Measurements from ENCODE around the gene STN1. TPM values are rescaled to one million over a fixed set of nuclear protein-coding genes. Genes with fewer than 3 reads are reported as not detected.
A peak's percentile ranks its signal among the peaks of the same experiment; 100 is the strongest.

The STN1 gene
- total and polyA plus RNA-seq, 2 donors (not counting 1 experiment from before 2014, with no cell fraction given): 21.7 to 36.5 TPM

GRCh38 chr10:103966671-103967447, 48.9 kb upstream of the STN1 start, which contains the start of gene SLK:
SLK (plus strand) TSS chr10:103967140; CDS start chr10:103967746, 606 bp downstream.
- peak; percentile 77 to 84 for DNase-seq (ENCODE audit: low read depth in 2 of 2)
- peaks cover 43% of the 10 kb centered on the region for H3K79me2 ChIP-seq (ENCODE audit: control insufficient read depth, insufficient read depth, low read length)
- no peaks in the 10 kb centered on the region for H3K36me3 ChIP-seq (ENCODE audit: control insufficient read depth, insufficient read depth, low read length)
- H3K27me3 ChIP-seq (ENCODE audit: control insufficient read depth, insufficient read depth, low read length): no peaks in the 10 kb centered on the region
- peak within 1 kb of the TSS; percentile 97 for H2AFZ ChIP-seq (ENCODE audit: low read length)
- TF ChIP-seq EZH2 (IDR thresholded peaks at IDR 0.05; ENCODE audit: low read length, missing control alignments): no peak
- TF ChIP-seq CTCF (conservative IDR thresholded peaks at IDR 0.05 in 1 of 2, IDR thresholded peaks at IDR 0.05 in 1 of 2; ENCODE audit: low read depth in 1 of 2, low read length in 2 of 2): no peak
- H3K4me1 ChIP-seq (ENCODE audit: control insufficient read depth, extremely low read depth, insufficient read depth, low read length): no peaks in the 10 kb centered on the region
- H3K4me3 ChIP-seq (replicated peaks in 1 of 4; ENCODE audit: control extremely low read depth in 1 of 4, insufficient read depth in 1 of 4, low read depth in 3 of 4, low read length in 4 of 4): peak within 1 kb of the TSS; percentile 79 to 95 (median 90)
- H3K9ac ChIP-seq (ENCODE audit: insufficient read depth, low read length): peak within 1 kb of the TSS; percentile 95
- peak within 1 kb of the TSS; percentile 90 for H3K4me2 ChIP-seq (ENCODE audit: extremely low read depth, insufficient read depth, low read length)
- no peaks in the 10 kb centered on the region for H3K9me3 ChIP-seq (ENCODE audit: control insufficient read depth, insufficient read depth, low read depth, low read length)
- H3K27ac ChIP-seq (ENCODE audit: insufficient read depth, low read length): peak within 1 kb of the TSS; percentile 77
- no peaks in the 10 kb centered on the region for H4K20me1 ChIP-seq (ENCODE audit: control insufficient read depth, extremely low read depth, insufficient read depth, low read length)

- Histone ChIP-seq H3K4me1 (ENCODE audit: control insufficient read depth, extremely low read depth, insufficient read depth, low read length) (no peaks in the 10 kb centered on the region), H4K20me1 (ENCODE audit: control insufficient read depth, extremely low read depth, insufficient read depth, low read length) (no peaks in the 10 kb centered on the region)
These were observed 42.1 kb upstream of the STN1 start for GRCh38 chr10:103960103-103960502.

More at GRCh38 chr10:103960103-103960502, 42.1 kb upstream of the STN1 start:
- DNase-seq (ENCODE audit: low read depth in 2 of 2): no peak
- no peak overlapping the region for H2AFZ ChIP-seq (ENCODE audit: low read length)
- H3K36me3 ChIP-seq (ENCODE audit: control insufficient read depth, insufficient read depth, low read length): no peaks in the 10 kb centered on the region
- no peaks in the 10 kb centered on the region for H3K79me2 ChIP-seq (ENCODE audit: control insufficient read depth, insufficient read depth, low read length)
- no peak overlapping the region for H3K4me3 ChIP-seq (replicated peaks in 1 of 4; ENCODE audit: control extremely low read depth in 1 of 4, insufficient read depth in 1 of 4, low read depth in 3 of 4, low read length in 4 of 4)
- no peak overlapping the region for H3K4me2 ChIP-seq (ENCODE audit: extremely low read depth, insufficient read depth, low read length)
- no peak overlapping the region for H3K9ac ChIP-seq (ENCODE audit: insufficient read depth, low read length)
- TF ChIP-seq CTCF (conservative IDR thresholded peaks at IDR 0.05 in 1 of 2, IDR thresholded peaks at IDR 0.05 in 1 of 2; ENCODE audit: low read depth in 1 of 2, low read length in 2 of 2) (no peak), EZH2 (IDR thresholded peaks at IDR 0.05; ENCODE audit: low read length, missing control alignments) (no peak)
- H3K27ac ChIP-seq (ENCODE audit: insufficient read depth, low read length): no peak overlapping the region
- no peaks in the 10 kb centered on the region for H3K9me3 ChIP-seq (ENCODE audit: control insufficient read depth, insufficient read depth, low read depth, low read length)
- no peaks in the 10 kb centered on the region for H3K27me3 ChIP-seq (ENCODE audit: control insufficient read depth, insufficient read depth, low read length)
